Activated CD4-positive, alpha-beta T cell treated with anti-CD3 and anti-CD28 coated beads for 4 hours (primary cell): ENCODE data around the gene NMBR.
A peak's percentile ranks its signal among the peaks of the same experiment; 100 is the strongest.
"Not testable (repeated sequence)": the region's sequence is repeated elsewhere in the genome, so short reads cannot be mapped to it uniquely, and the experiment has no call there.

ENCODE experiments used
- DNase-seq, 2 donors: peaks; one replicate each; pipeline ENCODE4 v3.0.0-alpha.2; 2020

The NMBR gene

DNA sequence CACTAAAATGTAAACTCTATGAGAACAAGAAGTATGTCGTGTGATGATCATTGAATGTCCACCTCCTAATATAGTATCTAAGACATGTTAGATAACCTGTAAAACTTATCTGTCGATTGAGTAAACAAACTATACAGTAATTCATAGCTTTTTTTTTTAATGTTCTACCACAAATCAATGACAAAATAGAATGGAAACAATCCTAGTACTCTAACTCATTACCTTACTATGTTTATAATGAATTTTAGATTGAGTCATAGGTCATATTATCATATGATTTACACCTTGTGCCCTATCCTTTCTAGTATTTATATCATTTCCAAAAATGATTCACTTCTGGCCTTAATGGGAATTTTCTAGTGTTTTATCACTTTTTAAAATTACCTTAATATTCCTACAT is 6.3 kb upstream of the NMBR start:
- DNase-seq, result no peak

- no peak for DNase-seq
Measured at GRCh38 chr6:142152746-142153145, 5.8 kb upstream of the NMBR start.

DNA sequence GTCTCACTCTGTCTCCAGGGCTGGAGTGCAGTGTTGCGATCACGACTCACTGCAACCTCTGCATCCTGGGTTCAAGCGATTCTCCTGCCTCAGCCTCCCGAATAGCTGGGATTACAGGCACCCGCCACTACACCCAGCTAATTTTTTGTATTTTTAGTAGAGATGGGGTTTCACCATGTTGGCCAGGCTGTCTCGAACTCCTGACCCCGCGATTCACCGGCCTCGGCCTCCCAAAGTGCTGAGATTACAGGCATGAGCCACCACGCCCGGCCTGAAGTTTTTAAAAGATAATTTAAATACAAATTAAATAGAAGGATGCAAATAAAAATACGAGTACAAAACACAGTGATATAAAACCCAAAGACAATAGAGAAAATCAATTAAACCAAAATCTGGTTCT is 5.4 kb downstream of the NMBR start:
- DNase-seq, result not testable (repeated sequence)

DNA sequence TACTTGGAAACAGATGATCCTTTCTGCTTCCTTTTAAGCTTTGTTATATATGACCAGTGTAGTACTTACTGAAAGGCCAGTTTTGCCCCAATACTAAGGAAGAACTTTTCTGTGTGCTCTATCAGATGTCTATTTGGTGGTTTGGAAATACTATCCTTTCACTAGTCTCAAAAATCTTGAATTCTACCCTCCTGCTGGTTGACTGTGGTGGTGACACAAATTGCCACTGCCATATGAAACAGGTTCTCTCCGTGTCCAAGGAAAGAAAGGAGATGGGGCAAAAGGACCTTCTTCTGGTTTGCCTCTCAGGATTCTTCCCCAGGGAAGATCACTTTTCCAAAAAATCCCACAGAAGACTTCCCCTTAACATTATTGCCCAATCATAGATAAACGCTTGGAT is 8.0 kb downstream of the NMBR start:
- DNase-seq, result no peak

DNA sequence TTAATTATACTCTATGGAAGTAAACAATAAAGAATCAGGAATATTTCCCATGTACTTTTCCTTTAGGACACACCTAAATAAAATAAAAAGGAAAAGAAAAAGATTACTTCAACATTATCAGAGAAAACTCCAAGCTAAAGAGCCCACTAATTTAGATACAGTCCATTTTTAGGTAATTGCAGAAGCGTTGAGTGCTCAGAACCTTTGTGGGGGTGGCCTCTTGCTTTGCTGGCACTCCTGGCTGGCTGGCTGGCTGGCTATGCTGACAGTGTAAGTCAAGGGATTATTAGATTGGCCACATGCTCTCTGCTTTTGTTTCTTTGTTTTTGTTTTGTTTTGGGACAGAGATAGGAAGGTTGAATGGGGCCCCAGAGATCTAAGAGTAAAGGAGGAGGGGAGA is 14.3 kb downstream of the NMBR start, which contains the start of gene GJE1:
Gene GJE1, plus strand, starts transcription at position 301 of the 400 bp plus-strand sequence. CDS start 234 bp downstream, outside the sequence.
- no peak for DNase-seq

GRCh38 chr6:142130814-142131213 is 16.1 kb downstream of the NMBR start:
- no peak for DNase-seq

DNA sequence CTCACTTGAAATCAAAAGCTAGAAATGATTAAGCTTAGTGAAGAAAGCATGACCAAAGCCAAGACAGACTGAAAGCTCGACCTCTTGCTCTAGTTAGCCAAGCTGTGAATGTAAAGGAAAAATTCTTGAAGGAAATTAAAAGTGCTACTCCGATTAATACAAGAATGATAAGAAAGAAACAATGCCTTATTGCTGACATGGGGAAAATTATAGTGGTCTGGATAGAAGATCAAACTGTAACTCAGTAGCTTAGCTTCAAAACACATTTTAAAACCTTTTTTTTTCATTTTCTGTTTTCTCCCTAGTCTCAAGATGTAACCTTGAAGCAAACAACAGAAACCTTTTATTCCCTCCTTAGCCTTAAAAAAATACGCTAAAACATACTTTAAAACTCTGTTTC is 25.6 kb downstream of the NMBR start:
- no peak for DNase-seq

- no peak for DNase-seq
Measured at GRCh38 chr6:142118925-142119324, 28.0 kb downstream of the NMBR start.

DNA sequence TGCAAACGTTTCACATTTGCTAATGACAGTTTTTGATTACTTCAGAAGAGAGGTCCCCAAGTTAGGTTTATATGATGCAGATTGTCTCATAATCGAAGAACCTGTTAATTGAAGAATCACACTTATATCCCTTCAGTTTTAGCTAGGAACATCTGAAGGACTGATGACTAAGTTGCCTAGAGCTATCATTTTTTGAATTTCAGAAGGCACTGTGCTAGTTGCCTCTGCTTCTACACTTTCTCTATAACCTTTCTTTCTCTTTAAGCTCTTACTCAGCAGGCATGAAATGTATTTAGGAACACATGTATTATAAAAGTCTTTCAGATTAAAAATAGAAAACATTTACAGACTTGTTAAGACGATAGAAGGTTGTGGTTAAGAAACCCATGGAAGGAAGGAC is 28.6 kb downstream of the NMBR start:
- no peak for DNase-seq

- no peak for DNase-seq
Measured at GRCh38 chr6:142117366-142117765, 29.6 kb downstream of the NMBR start.

DNA sequence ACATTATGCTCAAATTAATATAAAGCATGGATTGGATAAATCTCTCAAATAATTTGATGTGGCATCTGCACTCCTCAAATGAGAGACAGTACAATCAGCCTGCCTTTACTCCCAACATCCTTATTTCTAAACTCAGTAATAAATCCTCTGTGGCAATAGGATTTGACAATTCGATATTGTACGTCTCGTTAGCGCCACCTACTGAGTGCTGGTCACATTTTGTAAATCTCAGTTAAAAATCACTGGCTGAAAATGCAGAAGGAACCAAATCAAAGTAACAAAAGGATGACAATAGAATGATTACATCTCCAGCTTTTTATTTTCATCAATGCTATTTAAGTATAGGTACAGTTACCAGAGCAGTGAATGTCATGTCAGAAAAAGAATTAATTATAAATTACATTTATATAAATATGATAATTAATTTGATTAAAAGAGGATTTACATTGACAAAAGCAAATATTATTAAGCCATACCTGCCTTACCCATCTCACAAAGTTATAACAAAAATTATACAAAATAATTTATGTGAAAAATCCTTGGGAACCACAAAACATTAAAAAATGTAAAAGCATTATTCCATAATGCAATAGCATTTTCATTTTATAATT is 34.4 kb downstream of the NMBR start:
- DNase-seq, result peak; percentile 60 to 71

DNA sequence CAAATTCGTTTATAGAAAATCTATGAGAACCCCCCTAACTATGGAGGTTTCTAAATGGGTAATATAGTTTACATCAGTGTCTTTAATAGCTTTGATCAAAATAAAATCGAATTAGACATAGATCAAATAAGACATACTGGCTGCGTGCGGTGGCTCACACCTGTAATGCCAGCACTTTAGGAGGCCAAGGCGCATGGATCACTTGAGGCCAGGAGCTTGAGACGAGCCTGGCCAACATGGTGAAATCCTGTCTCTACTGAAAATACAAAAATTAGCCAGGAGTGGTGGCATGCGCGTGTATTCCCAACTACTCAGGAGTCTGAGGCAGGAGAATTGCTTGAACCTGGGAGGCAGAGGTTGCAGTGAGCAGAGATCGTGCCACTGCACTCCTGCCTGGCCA is 36.1 kb downstream of the NMBR start:
- not testable (repeated sequence) for DNase-seq

- not testable (repeated sequence) for DNase-seq
Measured at GRCh38 chr6:142104820-142105219, 42.1 kb downstream of the NMBR start.

DNA sequence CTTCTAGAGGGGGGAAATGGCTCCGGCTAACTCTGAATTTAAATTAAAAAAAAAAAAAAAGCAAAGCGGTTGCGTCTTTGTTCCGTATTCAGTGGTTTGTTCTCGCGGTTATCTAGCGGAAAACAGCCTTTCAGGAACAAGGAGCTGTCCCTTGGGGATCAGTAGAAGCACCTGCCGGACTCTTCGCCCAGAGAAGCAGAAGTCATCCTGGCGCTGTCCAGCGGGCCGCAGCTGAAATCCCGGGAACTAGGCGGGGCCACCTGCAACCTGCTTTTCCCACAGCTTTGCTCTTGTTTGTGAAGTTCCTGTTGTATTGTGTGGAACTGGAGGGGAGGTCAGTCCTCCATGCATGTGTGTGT is 58.1 kb downstream of the NMBR start:
- DNase-seq, result no peak

DNA sequence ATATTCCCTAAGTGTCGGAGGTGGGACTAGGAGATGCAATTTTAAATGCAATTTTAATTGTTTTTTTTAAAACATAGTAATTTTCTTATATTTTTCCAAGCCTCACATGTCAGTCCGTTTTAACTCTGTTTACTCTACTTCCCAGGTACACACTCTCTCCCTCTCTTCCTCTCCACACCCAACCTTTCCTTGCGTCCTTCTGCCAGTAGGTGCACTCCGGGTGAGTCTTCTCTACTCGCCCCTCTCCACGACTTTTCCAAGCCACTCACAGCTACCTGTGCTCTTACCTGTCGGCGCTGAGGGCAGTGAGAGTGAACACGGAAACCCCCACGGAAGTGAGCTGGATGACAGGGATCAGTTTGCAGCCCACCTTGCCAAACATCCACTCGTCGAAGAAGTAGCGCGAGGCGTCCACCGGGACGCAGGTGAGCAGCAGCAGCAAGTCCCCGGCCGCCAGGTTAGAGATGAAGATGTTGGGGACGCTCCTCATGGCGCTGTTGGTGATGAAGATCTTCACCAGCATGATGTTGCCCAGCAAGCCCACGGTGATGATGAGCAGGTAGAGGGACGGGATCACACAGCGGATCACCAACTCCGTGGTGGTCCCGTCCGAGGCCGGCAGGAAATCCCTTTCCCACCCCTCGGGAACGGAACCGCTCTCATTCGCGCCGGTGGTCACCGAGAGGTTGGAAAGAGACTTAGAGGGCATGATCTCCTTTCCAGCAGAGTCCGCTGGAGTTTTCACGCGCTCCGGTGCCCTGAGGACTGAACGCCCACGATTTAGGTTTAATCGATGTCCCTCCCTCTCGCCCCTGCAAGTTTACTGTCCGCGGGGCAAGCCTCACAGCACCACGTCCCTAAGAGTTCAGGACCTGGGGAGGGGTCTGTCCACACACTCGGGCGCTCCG is 58.7 kb downstream of the NMBR start:
- DNase-seq, result no peak

- no peak for DNase-seq
Measured at GRCh38 chr6:142079130-142079529, 67.8 kb downstream of the NMBR start.

DNA sequence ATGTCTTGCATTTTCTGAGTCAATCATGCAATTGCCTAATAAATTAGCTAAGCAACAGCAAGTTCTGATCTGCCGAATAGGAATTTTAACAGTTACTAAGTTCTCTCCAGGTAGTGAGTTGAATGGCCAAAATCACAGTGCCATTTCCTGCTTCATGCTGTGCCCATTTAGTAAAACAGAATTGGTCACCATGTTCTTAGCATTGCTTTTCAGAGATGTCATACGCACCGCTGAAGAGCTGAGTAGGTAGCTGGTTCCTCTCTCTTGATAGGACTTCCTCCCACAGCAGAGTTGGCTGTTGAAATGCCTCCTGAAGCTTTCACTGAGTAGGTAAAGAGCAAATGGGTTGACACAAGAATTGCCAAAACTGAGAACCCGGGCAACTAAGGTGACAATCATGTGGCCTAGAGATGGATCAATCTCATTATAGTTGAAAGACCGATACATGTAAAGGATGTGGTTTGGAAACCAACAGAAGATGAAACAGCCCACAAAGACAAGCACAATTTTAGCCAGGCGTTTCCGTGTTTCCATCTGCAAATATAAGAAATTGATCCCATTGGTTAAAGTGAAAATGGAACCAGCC is 71.3 kb downstream of the NMBR start:
- no peak for DNase-seq

- no peak for DNase-seq
Measured at GRCh38 chr6:142074516-142074915, 72.4 kb downstream of the NMBR start.

DNA sequence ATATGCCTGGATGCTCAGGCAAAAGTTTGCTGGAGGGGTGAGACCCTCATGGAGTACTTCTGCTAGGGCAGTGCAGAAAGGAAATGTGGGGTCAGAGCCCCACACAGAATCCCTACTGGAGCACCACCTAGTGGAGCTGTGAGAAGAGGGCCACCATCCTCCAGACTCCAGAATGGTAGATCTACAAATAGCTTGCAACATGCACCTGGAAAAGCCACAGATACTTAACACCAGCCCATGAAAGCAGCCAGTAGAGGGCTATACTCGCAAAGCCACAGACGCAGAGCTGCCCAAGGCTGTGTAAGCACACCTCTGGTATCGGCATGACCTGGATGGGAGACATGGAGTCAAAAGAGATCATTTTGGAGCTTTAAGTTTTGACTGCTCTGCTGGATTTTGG is 74.9 kb downstream of the NMBR start:
- no peak for DNase-seq

- no peak for DNase-seq
Measured at GRCh38 chr6:142068416-142068815, 78.5 kb downstream of the NMBR start.

DNA sequence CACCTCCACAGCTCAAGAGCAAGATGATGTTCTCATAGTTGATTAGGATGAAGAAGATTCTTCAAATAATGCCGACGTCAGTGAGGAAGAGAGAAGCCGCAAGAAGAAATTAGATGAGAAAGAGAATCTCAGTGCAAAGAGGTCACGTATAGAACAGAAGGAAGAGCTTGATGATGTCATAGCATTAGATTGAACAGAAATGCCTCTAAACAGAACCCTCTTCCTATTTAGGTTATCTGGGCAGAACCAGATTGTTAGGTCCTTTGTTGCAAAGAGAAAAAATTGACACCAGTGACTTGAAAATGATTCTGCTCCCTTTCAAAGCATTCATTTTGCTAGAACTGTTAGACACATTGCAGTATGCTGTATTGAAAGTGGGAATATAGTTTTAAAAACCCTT is 84.1 kb downstream of the NMBR start:
- not testable (repeated sequence) for DNase-seq

DNA sequence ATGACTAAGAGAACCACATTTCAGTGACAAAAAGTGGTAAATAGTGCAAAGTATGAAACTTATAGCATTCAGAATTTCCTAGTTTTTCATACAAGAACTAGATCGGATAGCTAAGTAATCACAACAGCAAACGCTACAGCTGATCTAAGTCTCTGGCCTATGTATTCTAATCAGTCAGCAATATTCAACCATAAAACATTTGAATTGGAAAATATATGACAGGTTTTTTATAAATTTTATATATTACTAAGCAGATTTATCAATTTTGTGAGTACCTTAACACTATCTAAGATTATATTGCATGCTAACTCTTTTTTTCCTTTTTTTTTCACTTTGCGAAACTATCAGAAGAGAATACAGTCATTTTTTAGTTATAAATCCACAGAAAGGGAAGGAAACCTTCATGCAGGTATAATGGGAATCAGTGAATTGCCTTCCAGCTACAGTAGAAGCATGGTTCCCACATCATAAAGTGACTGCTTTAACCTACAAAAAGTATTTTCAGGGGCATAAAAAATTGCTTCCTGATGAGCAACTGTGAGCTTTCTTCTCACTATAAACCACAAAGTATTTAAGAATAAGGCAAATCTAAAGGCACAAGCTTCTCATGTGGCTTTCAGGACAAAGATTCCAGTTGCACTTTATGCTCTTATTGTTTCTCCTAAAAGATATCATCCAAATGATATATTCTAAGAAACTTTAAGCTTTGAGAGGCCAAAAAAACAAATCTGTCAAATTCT is 88.2 kb downstream of the NMBR start:
- no peak for DNase-seq

DNA sequence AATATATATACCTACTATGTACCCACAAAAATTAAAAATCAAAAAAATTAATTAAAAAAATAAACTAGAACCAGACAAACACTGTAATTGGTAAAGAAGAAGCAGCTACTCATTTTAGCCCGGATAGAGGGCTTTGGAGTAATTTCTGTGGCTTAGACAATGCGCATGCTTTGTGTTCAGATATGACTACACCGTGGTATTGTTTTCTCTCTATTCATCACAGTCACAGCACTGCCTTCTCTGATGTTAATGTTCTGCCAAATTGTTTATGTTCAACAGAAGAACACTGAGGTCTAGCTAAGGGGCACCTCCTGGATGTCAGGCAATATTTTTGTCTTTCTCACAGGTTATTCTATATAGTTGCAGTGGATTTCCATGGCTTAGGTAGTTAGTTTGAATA is 91.7 kb downstream of the NMBR start:
- DNase-seq, result no peak
